HFFc6 (cell line): ENCODE results near the gene FRMD3. TPM values are rescaled to one million over a fixed set of nuclear protein-coding genes. Genes with fewer than 3 reads are reported as not detected.

Experiments
- DNase-seq: peaks from one replicate; pipeline ENCODE4 v3.0.0-alpha.2; 2018
- H3K27ac Mint-ChIP-seq: 2 replicates; pipeline ENCODE4 v1.8.0; 2020; ENCODE audit warnings: mild to moderate bottlenecking, mixed read lengths
- H3K27me3 Mint-ChIP-seq: 2 replicates; pipeline ENCODE4 v1.8.0; 2021; ENCODE audit warnings: mild to moderate bottlenecking, moderate library complexity, mixed read lengths; ENCODE audit not compliant: insufficient read depth
- H3K36me3 Mint-ChIP-seq: 2 replicates; pipeline ENCODE4 v1.8.0; 2021; ENCODE audit warnings: low read depth, mixed read lengths
- H3K4me1 Mint-ChIP-seq: 2 replicates; pipeline ENCODE4 v1.8.0; 2020; ENCODE audit warnings: low read depth, mixed read lengths
- H3K4me3 Mint-ChIP-seq: 2 replicates; pipeline ENCODE4 v1.8.0; 2020; ENCODE audit warnings: mild to moderate bottlenecking, moderate library complexity, mixed read lengths
- H3K9me3 Mint-ChIP-seq: 2 replicates; pipeline ENCODE4 v1.8.0; 2020; ENCODE audit warnings: mild to moderate bottlenecking, mixed read lengths
- long read RNA-seq: library from polyadenylated mRNA; unstranded; transcript quantifications from one replicate; pipeline ENCODE4 v2.0.0, GENCODE V29; 2019
- total RNA-seq, 6 experiments: library from RNA; stranded (reverse); fragmentation: NEBNext Ultra II Directional; extraction: Animal tissue kit (Norgen Biotek cat#: 25700); gene quantifications; 2 replicates in 1 of 6; 3 replicates in 5 of 6; pipeline ENCODE4 v1.2.3, GENCODE V29; 2021
- TF ChIP-seq, protein P1 (sequence below): fragments of 200-600 bp; sonication (generic); IDR thresholded peaks from 2 replicates; pipeline ENCODE4 v1.5.0; 2021; ENCODE audit warnings: antibody characterized with exemption, mild to moderate bottlenecking

Gene FRMD3
- 10 to 100 TPM in 4 of 6 experiments, 1 to 10 TPM in 2; 4.0 to 14.9 (median 12.7) TPM for total RNA-seq
- long read RNA-seq, full-length matches to known transcripts: 2 of 5 reads
- long read RNA-seq, partial matches to known transcripts: 1 of 5 reads
- long read RNA-seq, other reads (novel, unspliced or antisense): 2 of 5 reads

DNA sequence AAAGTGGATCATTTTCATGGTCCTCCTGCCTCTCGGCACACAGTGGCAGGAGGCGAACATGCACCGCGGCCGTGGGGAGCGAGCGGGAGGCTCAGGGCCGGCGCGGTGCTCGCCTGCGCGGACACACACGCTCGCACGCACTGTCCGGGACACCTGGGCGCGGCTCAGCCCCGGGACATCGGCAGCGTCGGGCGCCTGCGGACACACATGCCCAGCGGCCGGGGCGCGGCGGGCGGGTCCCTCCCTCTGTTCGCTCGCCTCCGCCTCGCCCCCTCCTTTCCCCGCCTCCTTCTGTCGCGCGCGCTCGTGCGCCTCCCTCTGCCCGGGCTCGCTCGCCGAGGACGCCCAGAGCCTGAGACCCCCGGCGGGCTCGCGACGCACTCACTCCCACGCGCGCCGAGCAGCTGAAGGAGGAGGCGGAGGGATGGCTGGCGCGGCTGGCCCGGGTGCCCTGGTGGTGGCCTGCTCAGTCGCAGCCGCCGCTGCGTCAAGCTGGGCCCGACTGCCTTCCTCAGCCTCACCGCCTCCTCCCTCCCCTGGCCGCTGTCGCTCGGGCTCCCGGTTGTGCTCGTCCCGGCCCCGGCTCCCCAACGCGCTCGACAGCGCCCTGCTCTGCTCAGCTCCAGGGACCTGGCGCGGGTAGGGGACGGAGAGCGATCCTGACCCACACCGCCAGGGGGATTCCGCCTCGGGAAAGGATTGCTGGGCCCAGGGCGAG lies at the start of gene FRMD3:
Gene FRMD3, minus strand, starts transcription at position 230 of the 718 bp plus-strand sequence. Its CDS starts 170 bp downstream, at position 60.
- H3K27me3 Mint-ChIP-seq: peaks cover 3% of the 10 kb centered on the region; the same call in 1 of the 2 replicates

DNA sequence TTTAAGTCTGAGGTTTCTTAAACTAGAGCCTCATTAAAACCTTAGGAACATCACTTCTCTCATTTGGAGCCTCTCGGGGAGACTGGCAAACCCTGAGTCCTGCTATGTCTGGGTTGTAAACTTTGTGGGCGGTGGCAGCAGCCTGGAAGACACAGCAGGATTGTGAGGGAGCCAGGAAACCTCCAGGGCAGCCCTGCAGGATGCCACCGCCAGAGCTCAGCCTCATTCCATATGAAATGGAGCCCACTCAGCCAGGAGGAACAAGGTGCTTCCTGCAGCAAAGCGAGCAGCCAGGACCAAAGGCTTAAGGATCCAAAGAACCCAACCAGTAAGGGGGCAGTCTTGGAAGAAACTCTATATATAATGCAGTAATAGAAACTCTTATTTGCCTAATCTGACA lies 46.8 kb upstream of the FRMD3 start:
- H3K9me3 Mint-ChIP-seq: no peaks in the 10 kb centered on the region
- H3K27me3 Mint-ChIP-seq: peaks cover 2% of the 10 kb centered on the region; the same call in 1 of the 2 replicates
- no peak overlapping the region for H3K4me3 Mint-ChIP-seq
- no peak overlapping the region for H3K27ac Mint-ChIP-seq
- TF ChIP-seq, protein P1, sequence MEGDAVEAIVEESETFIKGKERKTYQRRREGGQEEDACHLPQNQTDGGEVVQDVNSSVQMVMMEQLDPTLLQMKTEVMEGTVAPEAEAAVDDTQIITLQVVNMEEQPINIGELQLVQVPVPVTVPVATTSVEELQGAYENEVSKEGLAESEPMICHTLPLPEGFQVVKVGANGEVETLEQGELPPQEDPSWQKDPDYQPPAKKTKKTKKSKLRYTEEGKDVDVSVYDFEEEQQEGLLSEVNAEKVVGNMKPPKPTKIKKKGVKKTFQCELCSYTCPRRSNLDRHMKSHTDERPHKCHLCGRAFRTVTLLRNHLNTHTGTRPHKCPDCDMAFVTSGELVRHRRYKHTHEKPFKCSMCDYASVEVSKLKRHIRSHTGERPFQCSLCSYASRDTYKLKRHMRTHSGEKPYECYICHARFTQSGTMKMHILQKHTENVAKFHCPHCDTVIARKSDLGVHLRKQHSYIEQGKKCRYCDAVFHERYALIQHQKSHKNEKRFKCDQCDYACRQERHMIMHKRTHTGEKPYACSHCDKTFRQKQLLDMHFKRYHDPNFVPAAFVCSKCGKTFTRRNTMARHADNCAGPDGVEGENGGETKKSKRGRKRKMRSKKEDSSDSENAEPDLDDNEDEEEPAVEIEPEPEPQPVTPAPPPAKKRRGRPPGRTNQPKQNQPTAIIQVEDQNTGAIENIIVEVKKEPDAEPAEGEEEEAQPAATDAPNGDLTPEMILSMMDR: no peak
- DNase-seq: no peak
- no peaks in the 10 kb centered on the region for H3K36me3 Mint-ChIP-seq
- peaks cover 5% of the 10 kb centered on the region; the same call in 1 of the 2 replicates for H3K4me1 Mint-ChIP-seq

More for the DNA sequence above, at the start of gene FRMD3:
- peak within 1 kb of the TSS; percentile 88 for H3K4me3 Mint-ChIP-seq
- H3K9me3 Mint-ChIP-seq: no peaks in the 10 kb centered on the region
- no peaks in the 10 kb centered on the region for H3K36me3 Mint-ChIP-seq
- DNase-seq: peak; percentile 84
- H3K27ac Mint-ChIP-seq: peak within 1 kb of the TSS; percentile 25
- peaks cover 39% of the 10 kb centered on the region for H3K4me1 Mint-ChIP-seq
- TF ChIP-seq, protein P1: peak; percentile 88

DNA sequence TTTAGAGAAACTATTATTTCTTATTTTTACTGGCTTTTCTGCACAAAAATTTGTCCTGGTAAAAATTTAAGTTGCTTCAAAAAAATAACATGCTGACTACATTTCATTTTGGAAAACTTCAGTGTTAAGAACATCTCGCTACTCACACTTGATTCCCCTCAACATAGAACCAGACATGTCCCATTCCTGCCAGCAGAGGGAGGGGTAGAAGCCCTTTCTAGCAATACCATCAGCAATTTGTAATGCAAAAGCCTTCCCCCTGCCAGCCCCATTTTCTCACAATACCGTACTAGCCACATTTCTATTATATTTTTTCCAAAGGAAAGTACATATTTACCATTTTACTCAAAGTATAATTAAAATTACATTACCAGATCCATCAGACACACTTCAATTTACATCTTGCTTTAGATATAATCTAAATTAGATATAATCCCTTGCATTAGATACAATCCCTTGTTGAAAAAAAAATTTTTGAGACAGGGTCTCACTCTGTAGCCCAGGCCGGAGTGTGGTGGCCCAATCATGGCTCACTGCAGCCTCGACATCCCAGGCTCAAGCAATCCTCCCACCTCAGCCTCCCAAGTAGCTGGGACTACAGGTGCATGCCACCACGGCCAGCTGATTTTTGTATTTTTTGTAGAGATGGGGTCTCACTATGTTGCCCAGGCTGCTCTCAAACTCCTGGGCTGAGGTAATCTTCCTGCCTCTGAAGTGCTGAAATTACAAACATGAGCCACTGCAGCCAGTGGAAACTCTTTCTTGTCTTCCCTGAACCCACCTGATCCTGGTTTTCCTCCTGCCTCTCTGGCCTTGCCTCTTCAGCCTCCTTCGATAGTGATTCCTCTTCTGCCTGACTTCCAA lies 45.2 kb upstream of the FRMD3 start:
- H3K4me3 Mint-ChIP-seq: no peak overlapping the region
- peak; percentile 56 for DNase-seq
- H3K4me1 Mint-ChIP-seq: peaks cover 5% of the 10 kb centered on the region; the same call in 1 of the 2 replicates
- H3K9me3 Mint-ChIP-seq: peaks cover 12% of the 10 kb centered on the region; the same call in 1 of the 2 replicates
- H3K36me3 Mint-ChIP-seq: 0 out of 2 replicates have a peak, but pooled peaks cover 4% of the 10 kb centered on the region
- TF ChIP-seq, protein P1: peak; percentile 92
- H3K27ac Mint-ChIP-seq: no peak overlapping the region
- peaks cover 2% of the 10 kb centered on the region; the same call in 1 of the 2 replicates for H3K27me3 Mint-ChIP-seq

DNA sequence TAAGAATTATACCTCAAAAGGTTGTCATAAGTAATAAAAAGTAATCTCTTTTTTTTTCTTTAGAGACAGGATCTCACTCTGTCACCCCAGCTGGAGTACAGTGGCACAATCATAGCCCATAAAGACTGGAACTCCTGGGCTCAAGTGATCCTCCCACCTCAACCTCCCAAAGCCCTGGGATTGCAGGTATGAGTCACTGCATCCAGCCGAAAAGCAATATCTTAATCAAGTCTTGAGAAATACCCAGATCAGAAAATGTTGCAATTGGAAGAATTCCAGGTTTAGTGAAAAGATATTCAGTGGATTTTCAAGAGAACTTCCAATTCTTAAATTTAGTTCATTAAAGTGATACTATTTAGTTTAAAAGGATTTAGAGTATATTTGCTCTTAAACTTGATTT lies 43.8 kb upstream of the FRMD3 start:
- TF ChIP-seq, protein P1: no peak
- Mint-ChIP-seq H3K4me3 (no peak overlapping the region), H3K9me3 (peaks cover 21% of the 10 kb centered on the region; the same call in 1 of the 2 replicates), H3K27ac (no peak overlapping the region), H3K27me3 (no peaks in the 10 kb centered on the region; the same call in 1 of the 2 replicates), H3K4me1 (peaks cover 5% of the 10 kb centered on the region; the same call in 1 of the 2 replicates), H3K36me3 (peaks cover 4% of the 10 kb centered on the region; the same call in 1 of the 2 replicates)
- no peak for DNase-seq

DNA sequence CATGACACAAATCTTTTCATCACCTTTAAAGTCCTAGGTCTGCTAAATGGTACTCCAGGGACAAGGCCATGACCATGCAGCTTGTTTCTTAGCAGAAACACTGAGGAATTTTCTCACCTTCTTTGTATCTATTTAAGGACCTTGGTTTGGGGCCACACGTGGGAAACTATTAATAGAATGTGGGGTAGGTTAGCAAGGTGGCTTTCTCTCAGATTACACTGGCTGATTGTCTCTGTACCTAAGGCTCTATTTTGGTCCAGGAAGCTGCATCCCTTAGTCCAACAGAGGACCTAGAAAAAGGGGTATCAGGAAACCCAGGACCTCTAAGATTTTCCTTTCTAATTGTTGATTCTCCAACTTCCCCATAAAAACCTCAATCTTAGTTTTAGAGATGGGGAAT lies 36.3 kb upstream of the FRMD3 start:
- TF ChIP-seq, protein P1: no peak
- Mint-ChIP-seq H3K4me1 (no peaks in the 10 kb centered on the region), H3K4me3 (no peak overlapping the region), H3K36me3 (peaks cover 4% of the 10 kb centered on the region; the same call in 1 of the 2 replicates), H3K27ac (no peak overlapping the region), H3K27me3 (no peaks in the 10 kb centered on the region), H3K9me3 (peaks cover 20% of the 10 kb centered on the region; the same call in 1 of the 2 replicates)
- DNase-seq: no peak
